HG03108 (cell line): ENCODE measurements around the gene PACSIN2.

Experiments used
- ATAC-seq: cut with Tn5 transposase; IDR thresholded peaks from one replicate; pipeline ENCODE4 v1.9.1; 2021; ENCODE audit warnings: moderate library complexity; ENCODE audit not compliant: unreplicated experiment

Gene PACSIN2

GRCh38 chr22:42831712-42832111 lies 183.2 kb downstream of the PACSIN2 start:
- ATAC-seq: no peak

- ATAC-seq: no peak
Observed at GRCh38 chr22:42830161-42830560, 184.8 kb downstream of the PACSIN2 start.

GRCh38 chr22:42829302-42829701 lies 185.6 kb downstream of the PACSIN2 start:
- no peak for ATAC-seq

- ATAC-seq: no peak
Observed at GRCh38 chr22:42825796-42826195, 189.2 kb downstream of the PACSIN2 start.

GRCh38 chr22:42821386-42821785 lies 193.6 kb downstream of the PACSIN2 start:
- ATAC-seq: no peak

GRCh38 chr22:42820045-42820763 lies 194.7 kb downstream of the PACSIN2 start:
- no peak for ATAC-seq
